ENCODE data around the gene APBB1. TPM values are rescaled to one million over a fixed set of nuclear protein-coding genes. Genes with fewer than 3 reads are reported as not detected.

Gene APBB1
- polyA plus RNA-seq, 1 of the 3 experiments (the other 2 are of a cell fraction) = 35.9 TPM

- no peak overlapping the region for H3K27ac ChIP-seq (ENCODE audit: low read depth in 2 of 2, low read length in 1 of 2)
- no peaks in the 10 kb centered on the region for H3K9me2 ChIP-seq
- H3K4me3 ChIP-seq (ENCODE audit: low read depth in 2 of 2, low read length in 1 of 2) = no peak overlapping the region
- WGBS (ENCODE audit: low lambda C conversion rate) = 94% methylated on average over 16 of the region's 56 CpGs
- no peak overlapping the region for H3K9ac ChIP-seq
- no peaks in the 10 kb centered on the region for H4K20me1 ChIP-seq (ENCODE audit: insufficient read depth)
- no peaks in the 10 kb centered on the region for H3F3A ChIP-seq (replicated peaks; ENCODE audit: insufficient read depth)
- peaks cover 9 to 55% of the 10 kb centered on the region in 2 experiments for H3K36me3 ChIP-seq (replicated peaks in 1 of 2; ENCODE audit: control insufficient read depth in 1 of 2, insufficient read depth in 2 of 2, low read length in 1 of 2)
- ChIA-PET CTCF (interaction anchor here (2.5 to 6.2 kb wide), 2 partner anchors 13 to 77 kb away, joined by 14 to 51 read pairs; no protein-coding TSS in a partner anchor), POLR2A (no interaction called here)
- H2AFZ ChIP-seq (ENCODE audit: low read depth) = no peak overlapping the region
- no peaks in the 10 kb centered on the region for H3K79me2 ChIP-seq (ENCODE audit: insufficient read depth)
- H3K4me2 ChIP-seq = no peak overlapping the region
- DNase-seq = no peak
- H3K4me1 ChIP-seq (ENCODE audit: control insufficient read depth in 1 of 2, insufficient read depth in 2 of 2, low read depth in 1 of 2, low read length in 1 of 2) = no peaks in the 10 kb centered on the region
- no peaks in the 10 kb centered on the region for H3K9me3 ChIP-seq
- TF ChIP-seq EZH2phosphoT487 (IDR thresholded peaks at IDR 0.05; ENCODE audit: borderline replicate concordance, low read depth) (no peak), GABPA (IDR thresholded peaks at IDR 0.05; ENCODE audit: low read depth) (no peak)
- no peaks in the 10 kb centered on the region for H3K27me3 ChIP-seq (ENCODE audit: insufficient read depth)
These were observed 37.6 kb upstream of the APBB1 start for GRCh38 chr11:6456361-6457073.

GRCh38 chr11:6455070-6455469, 36.2 kb upstream of the APBB1 start:
- Histone ChIP-seq H3K27ac (ENCODE audit: low read depth in 2 of 2, low read length in 1 of 2) (no peak overlapping the region), H3K27me3 (ENCODE audit: insufficient read depth) (no peaks in the 10 kb centered on the region), H3K4me3 (ENCODE audit: low read depth in 2 of 2, low read length in 1 of 2) (no peak overlapping the region), H3K79me2 (ENCODE audit: insufficient read depth) (no peaks in the 10 kb centered on the region), H2AFZ (ENCODE audit: low read depth) (no peak overlapping the region), H4K20me1 (ENCODE audit: insufficient read depth) (no peaks in the 10 kb centered on the region), H3F3A (replicated peaks; ENCODE audit: insufficient read depth) (no peaks in the 10 kb centered on the region), H3K9ac (no peak overlapping the region), H3K36me3 (replicated peaks in 1 of 2; ENCODE audit: control insufficient read depth in 1 of 2, insufficient read depth in 2 of 2, low read length in 1 of 2) (peaks cover 15 to 69% of the 10 kb centered on the region in 2 experiments), H3K9me2 (no peaks in the 10 kb centered on the region), H3K4me2 (no peak overlapping the region), H3K4me1 (ENCODE audit: control insufficient read depth in 1 of 2, insufficient read depth in 2 of 2, low read depth in 1 of 2, low read length in 1 of 2) (no peaks in the 10 kb centered on the region), H3K9me3 (no peaks in the 10 kb centered on the region)
- WGBS (ENCODE audit: low lambda C conversion rate) = 78% methylated on average over 2 of the region's 2 CpGs
- ChIA-PET POLR2A (no interaction called here), CTCF (interaction anchor here (0.7 to 6.2 kb wide), 6 partner anchors 9 to 251 kb away, joined by 3 to 51 read pairs (median 9); no protein-coding TSS in a partner anchor)
- TF ChIP-seq GATA2 (CRISPR knock-in tag; IDR thresholded peaks at IDR 0.05) (no peak), SMC3 (IDR thresholded peaks at IDR 0.05; ENCODE audit: low read depth, low read length) (no peak), TEAD4 (IDR thresholded peaks at IDR 0.05; ENCODE audit: borderline replicate concordance, insufficient read depth) (no peak), FOXM1 (IDR thresholded peaks at IDR 0.05; ENCODE audit: low read depth) (no peak), NRF1 (IDR thresholded peaks at IDR 0.05; ENCODE audit: low read depth, low read length) (no peak), YY1 (IDR thresholded peaks at IDR 0.05; ENCODE audit: low read depth) (no peak), FOXJ3 (CRISPR knock-in tag; IDR thresholded peaks at IDR 0.05) (no peak), CHD2 (IDR thresholded peaks at IDR 0.05; ENCODE audit: low read length, partially characterized antibody) (no peak), RFX5 (IDR thresholded peaks at IDR 0.05; ENCODE audit: low read length) (no peak), ELF1 (IDR thresholded peaks at IDR 0.05) (no peak), POLR2AphosphoS5 (IDR thresholded peaks at IDR 0.05; ENCODE audit: low read depth, low read length) (no peak)
- TF ChIP-seq, protein P1, sequence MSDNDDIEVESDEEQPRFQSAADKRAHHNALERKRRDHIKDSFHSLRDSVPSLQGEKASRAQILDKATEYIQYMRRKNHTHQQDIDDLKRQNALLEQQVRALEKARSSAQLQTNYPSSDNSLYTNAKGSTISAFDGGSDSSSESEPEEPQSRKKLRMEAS (IDR thresholded peaks at IDR 0.05; ENCODE audit: low read depth) = no peak
- TF ChIP-seq, protein P2, sequence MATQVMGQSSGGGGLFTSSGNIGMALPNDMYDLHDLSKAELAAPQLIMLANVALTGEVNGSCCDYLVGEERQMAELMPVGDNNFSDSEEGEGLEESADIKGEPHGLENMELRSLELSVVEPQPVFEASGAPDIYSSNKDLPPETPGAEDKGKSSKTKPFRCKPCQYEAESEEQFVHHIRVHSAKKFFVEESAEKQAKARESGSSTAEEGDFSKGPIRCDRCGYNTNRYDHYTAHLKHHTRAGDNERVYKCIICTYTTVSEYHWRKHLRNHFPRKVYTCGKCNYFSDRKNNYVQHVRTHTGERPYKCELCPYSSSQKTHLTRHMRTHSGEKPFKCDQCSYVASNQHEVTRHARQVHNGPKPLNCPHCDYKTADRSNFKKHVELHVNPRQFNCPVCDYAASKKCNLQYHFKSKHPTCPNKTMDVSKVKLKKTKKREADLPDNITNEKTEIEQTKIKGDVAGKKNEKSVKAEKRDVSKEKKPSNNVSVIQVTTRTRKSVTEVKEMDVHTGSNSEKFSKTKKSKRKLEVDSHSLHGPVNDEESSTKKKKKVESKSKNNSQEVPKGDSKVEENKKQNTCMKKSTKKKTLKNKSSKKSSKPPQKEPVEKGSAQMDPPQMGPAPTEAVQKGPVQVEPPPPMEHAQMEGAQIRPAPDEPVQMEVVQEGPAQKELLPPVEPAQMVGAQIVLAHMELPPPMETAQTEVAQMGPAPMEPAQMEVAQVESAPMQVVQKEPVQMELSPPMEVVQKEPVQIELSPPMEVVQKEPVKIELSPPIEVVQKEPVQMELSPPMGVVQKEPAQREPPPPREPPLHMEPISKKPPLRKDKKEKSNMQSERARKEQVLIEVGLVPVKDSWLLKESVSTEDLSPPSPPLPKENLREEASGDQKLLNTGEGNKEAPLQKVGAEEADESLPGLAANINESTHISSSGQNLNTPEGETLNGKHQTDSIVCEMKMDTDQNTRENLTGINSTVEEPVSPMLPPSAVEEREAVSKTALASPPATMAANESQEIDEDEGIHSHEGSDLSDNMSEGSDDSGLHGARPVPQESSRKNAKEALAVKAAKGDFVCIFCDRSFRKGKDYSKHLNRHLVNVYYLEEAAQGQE (IDR thresholded peaks at IDR 0.05; ENCODE audit: low read depth, low read length) = no peak
- no peak for DNase-seq

All from SK-N-SH (cell line).